Measurements from ENCODE around the gene ZNF516.

Gene ZNF516

DNA sequence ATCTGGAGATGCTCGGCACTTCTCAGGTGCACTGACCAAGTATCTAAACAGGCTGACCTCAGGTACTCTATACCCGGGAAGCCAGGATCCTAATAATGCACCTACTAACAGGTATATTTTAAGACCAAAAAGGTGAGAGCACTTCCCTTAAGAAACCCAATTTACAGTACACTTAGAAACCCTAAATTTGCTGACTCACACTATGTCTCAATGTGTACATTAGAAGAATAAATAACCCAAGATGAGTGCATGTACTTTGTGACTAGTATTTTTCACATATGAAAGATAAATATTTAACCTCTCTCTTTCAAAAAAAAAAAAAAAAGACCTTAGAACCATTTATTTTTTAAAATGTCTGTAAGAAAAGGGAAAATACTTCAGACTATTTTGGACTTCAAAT, 118.8 kb downstream of the ZNF516 start:
- DNase-seq, result no peak

DNA sequence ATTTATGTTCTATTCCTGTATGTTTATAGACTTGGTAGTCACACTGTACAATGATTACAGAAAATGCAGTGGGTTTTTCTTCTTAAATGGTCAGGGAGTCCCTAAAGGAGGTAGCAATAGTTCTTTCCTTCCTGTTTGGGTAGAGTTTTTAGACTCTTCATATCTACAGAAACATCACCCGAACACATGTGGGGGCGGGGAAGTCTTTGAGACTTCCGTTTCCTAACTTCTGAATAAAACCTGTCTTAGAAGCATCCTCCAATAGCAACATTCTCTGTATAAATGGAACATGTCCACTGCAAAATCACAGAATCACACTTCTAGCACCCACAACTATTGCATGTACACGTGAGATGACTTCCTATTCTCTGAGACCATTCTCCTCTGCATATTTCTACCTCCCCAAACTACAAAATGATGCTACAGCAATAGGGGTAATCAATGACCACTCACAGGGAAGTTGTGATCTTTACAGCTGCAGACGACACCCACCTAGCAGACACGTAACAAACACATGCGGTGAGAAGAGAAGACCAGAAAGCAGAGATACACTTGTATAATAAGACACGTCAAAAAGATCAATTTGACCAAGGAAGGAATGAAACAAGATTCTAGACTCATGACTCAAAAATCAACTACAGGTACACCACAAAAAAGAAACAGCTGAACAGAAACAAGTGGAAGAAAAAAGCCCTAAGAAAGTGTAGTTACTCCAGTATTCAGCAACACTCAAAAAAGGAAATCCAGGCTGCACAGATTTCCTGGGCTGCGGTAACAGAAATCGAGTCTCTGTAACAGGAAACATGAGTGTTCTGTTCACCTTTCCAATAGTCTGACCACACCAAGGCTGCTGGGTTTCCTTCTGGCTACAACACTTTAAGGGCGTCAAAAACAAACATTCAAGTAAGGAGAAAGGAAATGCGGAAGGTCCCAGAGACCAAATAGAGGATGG, 120.4 kb downstream of the ZNF516 start:
- DNase-seq, result no peak

DNA sequence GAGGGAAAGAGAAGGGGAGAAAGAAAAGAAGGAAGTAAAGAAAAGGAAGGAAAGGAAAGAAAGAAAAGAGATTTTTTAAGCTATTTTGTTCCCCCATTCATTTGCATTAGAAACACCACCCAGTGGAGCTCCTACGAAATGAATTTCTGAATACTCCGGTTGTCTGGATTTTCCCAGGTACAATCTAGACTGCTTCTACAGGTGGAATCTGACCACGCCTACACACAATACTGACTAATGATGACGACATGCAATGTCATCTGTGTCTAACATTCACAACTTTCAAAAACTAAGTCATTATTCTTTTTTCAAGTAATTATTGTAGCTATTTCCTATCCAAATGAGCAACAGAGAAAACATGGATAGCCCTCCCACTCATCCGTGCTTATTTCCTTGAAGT, 121.7 kb downstream of the ZNF516 start:
- no peak for DNase-seq

DNA sequence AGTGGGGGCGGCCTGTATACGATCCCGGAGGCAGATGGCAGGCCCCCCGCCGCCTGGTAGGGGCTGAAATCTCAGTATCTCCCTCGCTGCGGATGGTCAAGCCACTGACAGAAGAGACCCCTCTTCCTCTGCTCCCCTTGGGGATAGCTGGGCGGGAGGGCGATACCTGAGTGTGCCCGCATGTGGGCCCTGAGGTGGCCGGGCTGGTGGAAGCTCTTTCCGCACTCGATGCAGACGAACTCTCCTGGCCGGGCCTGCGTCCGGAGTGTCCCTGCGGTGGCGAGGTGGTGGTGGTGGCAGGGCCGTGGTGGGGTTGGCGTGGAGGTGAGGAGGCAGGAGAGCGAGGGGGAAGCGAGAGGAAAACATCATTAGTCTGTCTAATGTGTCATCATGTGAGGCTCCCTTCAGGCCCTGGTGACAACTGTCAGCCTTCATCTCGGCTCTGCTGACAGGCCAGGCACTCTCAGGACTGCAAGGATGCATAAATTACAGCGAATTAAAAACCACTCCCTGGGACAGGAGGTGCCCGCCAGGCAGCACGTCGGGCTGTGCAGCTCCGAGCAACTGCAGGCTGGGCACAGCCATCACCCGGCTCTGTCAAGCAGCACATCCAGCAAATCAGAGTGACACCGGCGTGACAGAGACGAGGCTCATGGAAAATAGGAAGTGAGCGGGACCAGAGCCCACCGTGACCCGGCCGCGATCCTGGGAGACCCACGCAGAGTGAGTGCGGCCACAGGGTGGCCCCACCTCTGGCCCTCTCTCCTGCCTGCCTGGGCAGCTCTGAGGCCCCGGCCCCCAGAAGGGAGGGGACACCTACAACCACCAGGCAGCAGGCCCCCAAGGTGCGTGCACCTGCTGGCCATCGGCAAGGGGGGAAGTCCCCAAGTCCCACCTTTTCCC, 123.5 kb downstream of the ZNF516 start:
- DNase-seq, result no peak

DNA sequence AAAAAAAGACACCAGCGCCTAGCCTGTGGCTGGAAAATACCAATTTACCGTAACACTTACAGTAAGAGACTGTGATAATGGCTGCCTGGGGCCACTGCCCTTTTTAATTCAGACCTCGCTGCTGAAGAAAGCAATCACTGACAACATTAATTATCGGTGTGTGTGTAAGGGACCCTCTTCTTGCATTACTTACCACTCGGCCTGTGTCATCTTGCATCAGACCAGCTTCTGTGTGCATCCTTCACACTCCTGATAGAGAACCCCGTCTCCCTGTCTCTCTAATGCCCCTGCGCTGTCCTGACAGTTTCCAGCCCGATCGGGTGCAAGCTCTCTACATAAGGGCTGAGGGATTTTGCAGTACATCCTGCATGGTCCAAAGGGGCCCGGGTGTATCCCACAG, 124.4 kb downstream of the ZNF516 start:
- DNase-seq, result no peak

DNA sequence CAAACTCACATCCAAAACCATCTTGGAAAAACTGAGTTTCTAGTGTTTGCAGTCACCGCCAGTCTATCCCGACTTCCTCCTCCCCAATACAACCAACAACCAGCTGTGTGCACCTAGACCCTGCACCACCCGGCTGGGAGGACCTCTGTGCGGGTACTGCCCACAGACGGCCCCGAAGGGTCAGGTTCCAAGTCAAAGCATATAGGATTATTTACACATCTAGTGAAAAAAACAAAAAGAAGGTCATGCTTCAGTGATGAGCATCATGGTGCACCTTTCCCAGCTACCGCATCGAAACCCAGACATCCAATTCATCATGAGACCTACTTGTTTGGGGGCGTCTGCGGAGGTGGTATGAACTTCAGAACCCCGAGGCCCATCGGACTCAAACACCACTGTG, 124.8 kb downstream of the ZNF516 start:
- no peak for DNase-seq

DNA sequence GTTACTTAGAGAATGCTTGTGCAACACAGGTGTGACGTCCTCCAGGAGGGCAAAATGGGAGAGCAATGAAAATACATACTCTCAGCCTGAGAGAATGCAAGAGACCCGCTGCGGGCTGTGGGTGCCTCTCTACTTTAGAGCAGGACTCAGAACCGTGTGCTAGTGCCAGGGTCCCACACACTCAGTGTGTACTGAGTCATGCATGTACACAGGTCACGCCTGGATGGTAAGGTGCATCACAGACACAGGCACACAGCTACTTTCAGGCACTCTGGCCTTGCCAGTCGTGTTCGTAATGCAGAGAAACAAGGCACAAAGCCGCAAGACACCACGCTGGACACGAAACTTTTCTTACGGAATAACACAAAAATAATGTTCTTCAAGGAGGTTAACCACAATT, 125.3 kb downstream of the ZNF516 start:
- no peak for DNase-seq

DNA sequence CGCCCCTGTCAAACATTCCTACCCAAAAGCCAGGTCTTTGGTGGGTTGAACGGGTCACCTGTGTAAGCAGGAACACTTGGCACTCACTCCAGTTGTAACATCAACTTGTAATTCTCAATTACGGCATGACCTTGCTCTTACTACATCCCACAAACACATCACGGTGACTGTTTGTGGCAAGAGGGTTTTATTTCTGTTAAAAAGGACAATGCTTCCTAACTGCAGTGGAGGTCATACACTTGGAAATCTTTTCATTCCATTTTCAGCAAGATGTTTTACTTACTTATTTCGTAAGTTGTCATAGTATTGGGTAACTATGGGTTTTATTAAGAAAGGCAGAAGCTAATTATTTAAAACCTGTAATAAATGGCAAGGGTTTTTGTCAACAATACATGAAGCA, 126.1 kb downstream of the ZNF516 start:
- DNase-seq, result no peak

DNA sequence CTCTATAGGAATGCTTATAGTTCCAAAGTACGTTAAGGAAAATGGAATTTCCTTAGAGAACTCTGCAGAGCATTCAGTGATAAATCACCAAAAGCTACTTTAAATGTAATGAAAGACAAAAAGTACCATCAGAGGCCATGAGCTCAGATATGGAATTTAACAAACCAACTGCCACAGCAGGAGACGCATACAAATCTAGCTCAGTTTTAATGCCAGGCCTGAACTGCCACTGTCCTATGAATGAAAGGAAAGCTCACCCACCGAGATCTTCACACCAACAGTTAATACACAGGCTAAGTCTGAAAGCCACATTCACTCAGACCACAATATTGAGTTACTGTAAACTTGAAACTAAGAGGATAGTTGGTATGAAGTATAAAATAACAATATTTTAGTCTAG, 126.8 kb downstream of the ZNF516 start:
- no peak for DNase-seq

DNA sequence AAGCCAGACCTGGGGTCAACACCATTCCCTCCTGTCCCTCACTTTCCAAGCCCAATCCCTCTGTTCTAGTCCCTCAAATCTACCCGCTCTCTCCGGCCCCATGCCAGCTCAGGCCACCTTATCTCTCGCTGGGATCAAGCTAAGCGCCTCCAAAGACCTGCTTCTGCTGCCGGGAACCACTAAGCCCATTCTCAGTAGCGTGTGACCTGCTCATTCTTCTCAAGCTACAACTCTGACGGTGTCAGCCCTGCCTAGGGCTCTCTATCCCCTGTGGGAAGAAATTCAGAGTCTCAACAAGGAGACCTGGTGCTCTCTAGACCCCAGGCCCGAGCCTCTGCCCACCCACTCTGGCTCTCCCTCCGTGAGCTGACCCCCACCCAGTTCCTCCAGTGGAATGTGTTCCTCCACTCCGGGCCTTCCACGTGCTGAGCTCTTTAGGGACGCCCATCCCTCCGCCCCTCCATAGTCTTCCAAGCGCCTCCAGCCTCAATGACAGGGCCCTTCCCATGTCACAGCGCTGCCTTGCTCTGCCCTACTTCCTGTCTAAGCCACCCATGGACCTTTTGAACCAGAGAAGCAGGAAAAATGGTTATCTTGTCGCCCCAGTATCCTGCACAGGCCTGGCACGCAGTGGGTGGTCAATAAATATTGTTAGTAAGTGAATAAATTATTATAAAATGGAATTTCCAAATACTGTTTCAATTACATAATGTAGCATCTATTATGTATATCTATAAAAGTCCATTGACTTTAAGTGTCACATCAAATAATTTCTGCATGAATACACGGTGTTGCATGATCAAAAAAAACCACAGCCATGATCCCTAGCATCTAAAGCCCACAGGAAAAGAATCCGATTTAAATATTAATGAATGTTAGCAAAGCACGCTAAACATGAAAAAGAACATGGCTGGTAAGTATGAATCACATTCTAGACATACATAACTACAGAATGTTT, 127.6 kb downstream of the ZNF516 start:
- DNase-seq, result no peak

DNA sequence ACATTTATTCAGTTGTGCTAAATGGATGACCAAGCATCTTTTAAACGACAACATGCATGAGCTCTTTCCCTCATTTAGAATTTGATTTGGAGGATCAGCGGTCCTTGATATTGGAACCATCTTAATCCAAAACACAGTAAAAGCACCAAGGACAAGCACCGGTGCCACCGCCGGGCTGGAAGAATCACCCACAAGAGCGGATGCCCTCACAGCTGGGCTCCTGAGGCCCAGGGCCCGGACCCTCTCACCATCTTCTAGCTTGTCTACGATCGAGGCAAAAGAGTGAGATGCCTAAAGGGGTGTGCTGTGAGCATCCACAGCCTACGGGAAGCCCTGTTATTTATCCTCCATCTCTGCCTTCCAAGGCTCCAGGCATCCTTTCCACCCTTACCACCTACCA, 129.5 kb downstream of the ZNF516 start:
- no peak for DNase-seq

DNA sequence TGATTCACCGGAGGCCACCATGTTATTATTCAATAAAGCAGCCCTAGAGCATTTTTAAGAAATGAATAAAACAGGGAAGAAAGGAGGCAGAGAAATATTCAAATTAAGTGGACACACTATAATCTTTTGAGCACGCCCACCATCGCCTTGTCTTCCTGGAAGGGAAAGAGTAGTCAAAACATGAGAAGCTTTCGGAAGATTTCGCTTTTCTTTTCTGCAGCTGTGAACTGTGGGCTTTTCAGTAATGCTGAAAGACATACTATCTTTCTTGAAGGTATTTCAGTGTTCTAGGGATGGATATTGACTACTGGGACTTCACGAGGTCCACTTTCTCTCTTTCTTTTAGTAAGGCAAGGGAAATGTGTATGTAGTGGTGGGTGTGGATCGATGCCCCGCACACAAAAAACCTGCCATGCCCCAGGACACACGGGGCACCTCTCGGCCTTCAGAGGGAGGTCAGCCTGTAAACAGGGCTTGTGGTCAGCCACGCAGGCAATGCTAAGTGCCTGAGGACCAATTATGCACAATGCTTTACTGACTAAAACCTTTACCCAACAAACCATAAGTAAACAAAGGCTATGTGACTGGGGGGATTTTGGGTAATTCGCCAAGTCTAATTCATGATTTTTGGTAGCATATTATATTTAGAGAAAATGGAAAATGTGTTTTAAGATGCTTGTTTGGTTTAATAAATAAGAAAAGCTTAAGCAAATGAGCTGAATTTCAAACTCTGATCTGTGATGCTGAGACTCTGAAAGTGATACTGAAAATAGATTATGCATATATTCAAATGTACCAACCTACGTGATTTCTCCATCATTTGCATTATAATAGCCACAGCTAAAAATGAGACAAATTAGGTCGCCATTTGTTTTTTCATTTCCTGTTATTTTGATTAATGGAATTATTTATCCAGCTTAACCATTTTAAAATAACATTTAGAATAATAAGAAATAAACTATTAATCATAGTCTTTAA, 130.5 kb downstream of the ZNF516 start:
- DNase-seq, result no peak

DNA sequence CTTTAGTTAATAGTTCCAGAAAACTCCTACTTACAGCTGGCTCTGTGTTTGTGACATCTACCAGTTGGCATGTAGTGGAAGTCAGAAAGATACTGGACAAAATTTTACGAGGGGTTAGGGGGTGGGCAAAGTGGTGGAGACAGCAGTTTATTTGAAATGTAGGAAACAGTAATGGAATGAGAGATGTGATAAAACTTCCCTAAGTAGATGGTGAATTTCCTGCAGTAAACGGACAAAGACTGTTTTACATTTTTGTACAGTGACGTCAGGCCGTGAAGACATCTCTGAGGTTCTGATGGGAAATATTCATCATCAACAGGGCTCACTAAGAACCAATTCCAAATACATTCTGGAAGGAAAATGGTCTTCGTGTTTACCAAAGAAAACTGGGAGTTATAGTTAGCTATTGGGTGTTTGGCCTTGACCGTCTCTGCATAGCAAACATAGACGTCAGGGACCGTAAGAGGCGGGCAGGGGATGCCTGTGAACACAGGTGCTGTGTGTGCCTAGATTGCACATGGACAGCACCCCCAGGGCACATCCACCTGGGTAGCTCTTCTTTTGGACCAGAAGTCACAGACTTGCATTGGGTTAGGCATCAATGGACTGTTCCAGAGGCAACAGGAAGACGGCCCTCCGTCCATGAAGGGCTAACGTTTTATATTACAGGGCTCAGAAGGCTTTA, 131.5 kb downstream of the ZNF516 start:
- DNase-seq, result no peak

DNA sequence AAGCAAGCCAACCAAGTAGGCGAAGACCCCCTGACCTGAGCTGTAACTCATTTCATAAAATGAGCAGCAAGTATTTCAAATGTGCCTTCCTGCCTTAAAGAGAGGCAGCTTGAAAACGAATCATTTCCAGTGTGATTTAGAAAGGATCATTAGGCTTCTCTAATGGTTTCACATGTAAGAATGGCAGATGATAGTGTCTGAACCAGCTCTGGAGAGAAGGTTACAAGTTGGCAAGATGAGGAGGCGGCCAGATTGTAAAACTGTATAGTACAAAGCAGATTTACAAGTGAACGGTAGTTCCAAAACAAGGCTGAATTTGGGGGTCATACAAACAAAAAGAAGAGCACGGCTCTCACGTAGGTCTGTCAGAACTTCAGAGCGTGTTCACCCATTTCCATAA, 132.4 kb downstream of the ZNF516 start:
- DNase-seq, result no peak

DNA sequence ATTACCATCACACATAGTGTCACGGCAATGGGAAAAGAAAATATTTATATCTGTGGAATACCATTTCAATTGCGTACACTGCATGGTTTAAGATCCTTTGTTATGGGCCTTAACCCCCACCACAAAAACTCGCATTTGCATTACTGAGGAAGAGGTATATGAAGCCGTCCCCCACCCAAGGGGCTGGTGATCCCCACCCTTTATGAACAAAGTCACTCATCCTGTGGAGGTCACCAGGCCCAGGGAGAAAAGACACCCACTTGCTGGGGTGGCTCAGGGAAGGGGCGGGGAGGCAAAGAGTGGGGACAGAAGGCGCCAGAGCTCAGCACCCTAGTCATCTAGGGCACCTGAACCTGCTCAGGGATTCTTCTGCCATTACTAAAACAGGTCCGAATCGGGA, 133.8 kb downstream of the ZNF516 start:
- DNase-seq, result no peak

DNA sequence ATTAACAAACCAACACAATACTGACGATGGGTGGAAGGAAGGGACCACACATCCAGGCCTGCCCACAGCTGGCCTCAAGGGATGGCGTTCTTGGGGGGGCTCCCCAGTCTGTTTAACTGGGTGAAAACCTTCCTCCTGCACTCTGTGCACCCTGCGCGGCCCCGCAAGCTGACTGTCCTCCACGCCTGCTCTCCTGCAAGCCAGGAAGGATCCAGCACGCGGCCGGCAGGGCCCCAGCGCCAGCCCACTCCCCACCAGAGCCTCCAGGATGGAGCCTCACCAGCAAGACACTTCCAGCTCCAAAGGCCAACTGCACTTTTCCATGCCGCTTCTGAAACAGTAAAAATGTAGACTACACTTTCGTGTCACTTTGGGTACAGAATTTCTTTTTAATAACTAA, 135.1 kb downstream of the ZNF516 start:
- no peak for DNase-seq

DNA sequence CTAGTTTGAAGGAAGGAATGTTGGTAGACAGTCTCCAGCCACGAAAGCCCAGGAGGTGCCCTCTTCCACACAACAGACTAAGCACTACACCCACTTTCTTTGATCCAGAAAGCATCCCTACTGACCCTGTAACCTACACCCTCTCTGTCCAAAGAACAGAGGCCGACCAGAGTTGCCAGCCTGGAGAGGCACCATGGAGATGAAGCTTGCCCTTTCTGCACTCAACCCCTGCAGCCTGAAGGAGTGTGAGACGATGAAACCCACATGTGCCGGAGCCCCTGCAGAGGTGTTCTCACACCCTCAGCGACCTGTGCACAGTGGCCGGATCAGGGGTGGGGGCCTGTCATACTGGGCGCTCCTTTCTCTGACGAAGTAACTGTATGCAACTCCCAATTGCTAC, 136.3 kb downstream of the ZNF516 start:
- no peak for DNase-seq

DNA sequence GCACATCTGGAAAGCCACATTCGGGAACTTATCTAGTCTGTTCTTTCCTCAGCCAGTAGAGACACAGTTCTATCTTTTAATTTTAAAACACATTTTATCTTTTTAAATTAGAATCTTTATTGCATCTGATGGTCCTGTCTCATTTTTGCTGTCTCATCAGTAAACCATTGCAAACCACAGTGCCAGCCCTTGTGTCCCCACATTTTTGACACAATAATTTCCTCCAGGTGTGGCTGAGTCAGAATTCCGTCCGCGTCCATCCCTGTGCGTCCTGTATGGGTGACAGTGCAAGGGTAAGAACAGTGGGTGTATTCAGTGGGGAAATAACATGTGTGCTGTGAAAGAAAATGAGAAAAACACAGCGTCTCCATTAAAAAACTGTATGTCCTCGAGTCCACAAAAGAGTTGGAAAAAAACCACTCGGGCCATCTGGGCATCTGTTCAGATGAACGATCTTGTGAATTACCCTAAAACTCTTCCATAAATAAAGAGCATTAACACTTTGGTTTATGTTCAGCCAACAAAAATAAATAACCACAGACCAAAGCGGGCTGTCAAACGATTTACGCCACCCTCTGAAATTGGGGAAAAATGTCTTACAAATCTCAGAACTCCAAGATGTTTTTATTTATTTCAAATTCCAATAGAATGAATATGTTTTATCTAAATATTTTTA, 137.3 kb downstream of the ZNF516 start:
- DNase-seq, result no peak

DNA sequence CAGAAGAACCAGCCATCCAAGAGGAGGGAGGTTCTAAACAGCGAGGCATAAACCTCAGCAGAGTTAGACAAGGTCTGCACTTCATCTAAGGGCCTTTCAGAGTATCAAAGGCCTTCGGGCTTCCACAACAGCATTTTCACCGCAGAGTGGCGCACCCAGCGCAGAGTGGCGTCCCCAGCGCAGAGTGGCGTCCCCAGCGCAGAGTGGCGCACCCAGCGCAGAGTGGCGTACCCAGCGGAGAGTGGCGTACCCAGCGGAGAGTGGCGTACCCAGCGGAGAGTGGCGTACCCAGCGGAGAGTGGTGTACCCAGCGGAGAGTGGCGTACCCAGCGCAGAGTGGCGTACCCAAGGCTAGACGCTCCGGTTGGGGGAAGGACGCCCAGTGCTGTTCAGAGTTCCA, 137.9 kb downstream of the ZNF516 start:
- DNase-seq, result no peak

DNA sequence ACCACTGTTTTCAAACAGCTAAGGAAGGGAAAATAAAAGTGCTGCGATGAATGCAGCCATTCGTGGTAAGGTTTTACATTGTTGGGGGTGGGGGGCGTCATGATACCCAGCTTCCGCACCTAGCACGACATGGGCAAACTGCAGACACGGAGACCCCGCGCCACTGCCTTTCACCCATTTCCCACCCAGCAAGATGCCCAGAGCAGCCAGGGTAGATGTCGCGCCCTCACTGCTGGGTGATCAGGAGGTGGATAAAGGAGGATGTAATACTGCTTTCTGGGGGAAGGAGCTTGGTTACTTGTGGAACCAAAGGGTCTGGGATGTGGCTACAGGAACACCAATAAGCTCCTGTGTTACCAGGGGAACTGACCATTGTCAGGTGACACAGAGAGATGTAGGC, 138.4 kb downstream of the ZNF516 start:
- DNase-seq, result no peak
